ENCODE data around the gene GOT1.

Gene GOT1

DNA sequence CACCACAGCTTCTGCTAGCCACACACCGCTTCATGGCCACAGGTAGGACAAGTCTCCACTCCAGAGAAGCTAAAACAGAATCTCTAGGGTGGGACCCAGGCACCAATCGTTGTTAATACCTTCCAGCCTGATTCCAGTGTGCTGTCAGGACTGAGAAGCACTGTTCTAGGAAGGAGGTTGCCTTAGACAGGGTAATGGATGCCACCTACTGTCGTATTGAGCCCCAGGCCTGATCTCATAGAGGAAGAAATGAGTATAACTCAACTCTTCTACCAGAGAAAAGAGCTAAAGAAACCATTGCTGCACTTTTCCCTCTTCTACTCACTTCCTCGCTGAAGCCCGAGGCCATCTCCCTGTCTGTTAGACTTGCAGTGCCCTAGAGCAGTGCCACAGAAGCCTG is 69.5 kb downstream of the GOT1 start:
- no peak overlapping the region for H3K9ac ChIP-seq (ENCODE audit: low read length)
- H3K79me1 ChIP-seq (ENCODE audit: low read length), result no peaks in the 10 kb centered on the region
- H3K27me3 ChIP-seq (ENCODE audit: insufficient read depth, low read length), result no peaks in the 10 kb centered on the region
- no peak overlapping the region for H3K4ac ChIP-seq (ENCODE audit: low read depth, low read length)
- H3K79me2 ChIP-seq (ENCODE audit: control insufficient read depth, insufficient read depth, low read length, poor library complexity), result no peaks in the 10 kb centered on the region
- H3K4me1 ChIP-seq (ENCODE audit: control insufficient read depth in 1 of 2, insufficient read depth in 2 of 2, low read length in 2 of 2), result no peaks in the 10 kb centered on the region
- H3K23ac ChIP-seq (ENCODE audit: low read length), result no peak overlapping the region
- no peak overlapping the region for H2BK120ac ChIP-seq (ENCODE audit: insufficient read depth, low read length, poor library complexity)
- no peak overlapping the region for H3K18ac ChIP-seq (ENCODE audit: low read length)
- no peak overlapping the region for H3K4me3 ChIP-seq (ENCODE audit: low read depth, low read length)
- no peak for DNase-seq
- no peak overlapping the region for H3K27ac ChIP-seq (ENCODE audit: low read depth, low read length)
- no peaks in the 10 kb centered on the region for H3K9me3 ChIP-seq (ENCODE audit: insufficient read depth, low read depth, low read length)
- no peak overlapping the region for H3K14ac ChIP-seq (ENCODE audit: low read length)
- H4K91ac ChIP-seq (ENCODE audit: low read depth, low read length), result no peak overlapping the region
- H2AFZ ChIP-seq (ENCODE audit: insufficient read depth, low read length, poor library complexity), result no peak overlapping the region
- no peak overlapping the region for H2AK5ac ChIP-seq (ENCODE audit: low read length)
- H2BK12ac ChIP-seq (ENCODE audit: low read length), result no peak overlapping the region
- no peak overlapping the region for H4K12ac ChIP-seq (ENCODE audit: low read depth, low read length)
- no peaks in the 10 kb centered on the region for H3K36me3 ChIP-seq (ENCODE audit: control insufficient read depth in 1 of 2, insufficient read depth in 2 of 2, low read length in 2 of 2)
- no peak overlapping the region for H4K8ac ChIP-seq (ENCODE audit: low read depth, low read length)
- H2BK5ac ChIP-seq (ENCODE audit: low read depth, low read length, poor library complexity), result no peak overlapping the region
- no peak overlapping the region for H3K4me2 ChIP-seq (ENCODE audit: low read length)
- WGBS (ENCODE audit: extremely low coverage, insufficient coverage, insufficient read length), result no CpG with 5 or more reads among the region's 5 CpGs

DNA sequence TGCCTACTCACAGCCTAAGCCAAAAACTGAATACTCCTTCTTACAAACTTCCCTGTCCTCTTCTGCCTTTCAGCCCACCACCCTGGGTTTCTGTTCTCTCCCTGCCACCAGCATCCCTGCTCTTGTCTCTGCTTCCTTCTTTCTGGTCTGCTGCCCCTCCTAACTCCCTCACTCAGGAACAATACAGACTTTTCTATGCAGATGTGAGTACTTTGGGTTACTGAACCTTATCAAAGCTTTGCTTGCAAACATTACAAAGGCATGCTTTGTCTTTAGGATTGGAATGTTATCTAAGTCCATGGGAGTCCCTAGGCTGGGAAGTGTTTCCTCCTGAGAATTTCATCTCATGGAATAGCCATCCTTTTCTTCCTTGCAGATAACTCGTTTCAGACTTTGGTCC is 72.3 kb downstream of the GOT1 start:
- H3K4ac ChIP-seq (ENCODE audit: low read depth, low read length), result no peak overlapping the region
- no peaks in the 10 kb centered on the region for H3K79me1 ChIP-seq (ENCODE audit: low read length)
- H4K8ac ChIP-seq (ENCODE audit: low read depth, low read length), result no peak overlapping the region
- no peak overlapping the region for H2BK12ac ChIP-seq (ENCODE audit: low read length)
- WGBS (ENCODE audit: extremely low coverage, insufficient coverage, insufficient read length), result no CpG with 5 or more reads among the region's 1 CpG
- H3K9me3 ChIP-seq (ENCODE audit: insufficient read depth, low read depth, low read length), result no peaks in the 10 kb centered on the region
- no peak overlapping the region for H2BK5ac ChIP-seq (ENCODE audit: low read depth, low read length, poor library complexity)
- no peaks in the 10 kb centered on the region for H3K27me3 ChIP-seq (ENCODE audit: insufficient read depth, low read length)
- H3K4me1 ChIP-seq (ENCODE audit: control insufficient read depth in 1 of 2, insufficient read depth in 2 of 2, low read length in 2 of 2), result no peaks in the 10 kb centered on the region
- no peak for DNase-seq
- H2BK120ac ChIP-seq (ENCODE audit: insufficient read depth, low read length, poor library complexity), result no peak overlapping the region
- H3K79me2 ChIP-seq (ENCODE audit: control insufficient read depth, insufficient read depth, low read length, poor library complexity), result no peaks in the 10 kb centered on the region
- no peak overlapping the region for H3K4me3 ChIP-seq (ENCODE audit: low read depth, low read length)
- no peak overlapping the region for H3K14ac ChIP-seq (ENCODE audit: low read length)
- H3K23ac ChIP-seq (ENCODE audit: low read length), result no peak overlapping the region
- no peak overlapping the region for H3K9ac ChIP-seq (ENCODE audit: low read length)
- H3K4me2 ChIP-seq (ENCODE audit: low read length), result no peak overlapping the region
- H2AFZ ChIP-seq (ENCODE audit: insufficient read depth, low read length, poor library complexity), result no peak overlapping the region
- H4K12ac ChIP-seq (ENCODE audit: low read depth, low read length), result no peak overlapping the region
- H3K27ac ChIP-seq (ENCODE audit: low read depth, low read length), result no peak overlapping the region
- H4K91ac ChIP-seq (ENCODE audit: low read depth, low read length), result no peak overlapping the region
- H2AK5ac ChIP-seq (ENCODE audit: low read length), result no peak overlapping the region
- H3K18ac ChIP-seq (ENCODE audit: low read length), result no peak overlapping the region
- H3K36me3 ChIP-seq (ENCODE audit: control insufficient read depth in 1 of 2, insufficient read depth in 2 of 2, low read length in 2 of 2), result no peaks in the 10 kb centered on the region

DNA sequence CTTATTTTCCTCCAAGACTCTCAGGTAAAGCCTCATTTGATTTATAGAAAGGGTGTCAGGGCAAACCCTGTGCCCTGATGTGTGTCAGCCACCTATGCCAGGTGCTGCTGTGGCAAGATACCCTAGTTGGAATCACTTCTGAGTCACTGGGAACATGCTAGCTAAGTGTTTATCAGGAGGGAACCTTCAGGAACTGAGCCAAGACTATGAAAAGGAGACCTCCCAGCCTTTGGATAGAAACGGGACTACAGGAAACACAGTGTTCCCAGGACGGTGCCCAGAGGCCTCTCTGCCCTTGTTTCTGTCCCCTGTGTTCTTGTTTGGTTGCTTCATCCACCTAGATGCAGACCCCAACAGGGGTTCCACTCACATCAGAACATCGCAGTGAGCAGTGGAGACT is 72.7 kb downstream of the GOT1 start:
- H3K18ac ChIP-seq (ENCODE audit: low read length), result no peak overlapping the region
- no peaks in the 10 kb centered on the region for H3K79me1 ChIP-seq (ENCODE audit: low read length)
- no CpG with 5 or more reads among the region's 3 CpGs for WGBS (ENCODE audit: extremely low coverage, insufficient coverage, insufficient read length)
- H4K12ac ChIP-seq (ENCODE audit: low read depth, low read length), result no peak overlapping the region
- no peaks in the 10 kb centered on the region for H3K4me1 ChIP-seq (ENCODE audit: control insufficient read depth in 1 of 2, insufficient read depth in 2 of 2, low read length in 2 of 2)
- no peak overlapping the region for H2AK5ac ChIP-seq (ENCODE audit: low read length)
- H3K4ac ChIP-seq (ENCODE audit: low read depth, low read length), result no peak overlapping the region
- H3K27me3 ChIP-seq (ENCODE audit: insufficient read depth, low read length), result no peaks in the 10 kb centered on the region
- no peak overlapping the region for H3K4me3 ChIP-seq (ENCODE audit: low read depth, low read length)
- no peak overlapping the region for H4K8ac ChIP-seq (ENCODE audit: low read depth, low read length)
- no peaks in the 10 kb centered on the region for H3K79me2 ChIP-seq (ENCODE audit: control insufficient read depth, insufficient read depth, low read length, poor library complexity)
- no peak overlapping the region for H4K91ac ChIP-seq (ENCODE audit: low read depth, low read length)
- no peak overlapping the region for H2AFZ ChIP-seq (ENCODE audit: insufficient read depth, low read length, poor library complexity)
- no peak overlapping the region for H3K4me2 ChIP-seq (ENCODE audit: low read length)
- H2BK120ac ChIP-seq (ENCODE audit: insufficient read depth, low read length, poor library complexity), result no peak overlapping the region
- H2BK12ac ChIP-seq (ENCODE audit: low read length), result no peak overlapping the region
- no peak overlapping the region for H3K27ac ChIP-seq (ENCODE audit: low read depth, low read length)
- no peaks in the 10 kb centered on the region for H3K9me3 ChIP-seq (ENCODE audit: insufficient read depth, low read depth, low read length)
- H2BK5ac ChIP-seq (ENCODE audit: low read depth, low read length, poor library complexity), result no peak overlapping the region
- no peak for DNase-seq
- H3K14ac ChIP-seq (ENCODE audit: low read length), result no peak overlapping the region
- no peak overlapping the region for H3K23ac ChIP-seq (ENCODE audit: low read length)
- H3K9ac ChIP-seq (ENCODE audit: low read length), result no peak overlapping the region
- no peaks in the 10 kb centered on the region for H3K36me3 ChIP-seq (ENCODE audit: control insufficient read depth in 1 of 2, insufficient read depth in 2 of 2, low read length in 2 of 2)

DNA sequence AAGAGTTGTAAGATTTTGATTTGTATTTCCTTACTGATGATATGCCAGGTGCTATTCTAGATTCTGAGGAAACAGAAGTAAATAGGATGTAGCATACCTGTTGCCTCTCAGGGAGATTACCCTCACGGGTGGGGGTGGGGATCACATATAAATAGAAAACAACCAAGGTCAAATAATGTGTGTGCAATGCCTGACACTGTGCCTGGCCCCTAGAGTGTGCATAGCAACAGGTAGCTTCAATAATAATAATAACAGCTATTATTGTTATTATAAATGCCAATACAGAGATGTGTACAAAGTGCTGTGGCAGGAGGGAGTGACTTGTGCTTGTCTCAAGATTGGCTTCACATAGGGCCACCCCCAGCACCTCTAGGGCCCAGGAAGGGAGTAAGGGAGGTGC is 77.2 kb downstream of the GOT1 start:
- Histone ChIP-seq H3K14ac (ENCODE audit: low read length) (no peak overlapping the region), H4K91ac (ENCODE audit: low read depth, low read length) (no peak overlapping the region), H3K9me3 (ENCODE audit: insufficient read depth, low read depth, low read length) (no peaks in the 10 kb centered on the region), H3K79me2 (ENCODE audit: control insufficient read depth, insufficient read depth, low read length, poor library complexity) (no peaks in the 10 kb centered on the region), H3K9ac (ENCODE audit: low read length) (no peak overlapping the region), H3K4me3 (ENCODE audit: low read depth, low read length) (no peak overlapping the region), H3K23ac (ENCODE audit: low read length) (no peak overlapping the region), H3K27ac (ENCODE audit: low read depth, low read length) (no peak overlapping the region), H2BK120ac (ENCODE audit: insufficient read depth, low read length, poor library complexity) (no peak overlapping the region), H3K4me1 (ENCODE audit: control insufficient read depth in 1 of 2, insufficient read depth in 2 of 2, low read length in 2 of 2) (no peaks in the 10 kb centered on the region), H4K12ac (ENCODE audit: low read depth, low read length) (no peak overlapping the region), H3K36me3 (ENCODE audit: control insufficient read depth in 1 of 2, insufficient read depth in 2 of 2, low read length in 2 of 2) (no peaks in the 10 kb centered on the region), H3K4ac (ENCODE audit: low read depth, low read length) (no peak overlapping the region), H4K8ac (ENCODE audit: low read depth, low read length) (no peak overlapping the region), H2AFZ (ENCODE audit: insufficient read depth, low read length, poor library complexity) (no peak overlapping the region), H3K18ac (ENCODE audit: low read length) (no peak overlapping the region), H2BK12ac (ENCODE audit: low read length) (no peak overlapping the region), H2BK5ac (ENCODE audit: low read depth, low read length, poor library complexity) (no peak overlapping the region), H3K4me2 (ENCODE audit: low read length) (no peak overlapping the region), H3K27me3 (ENCODE audit: insufficient read depth, low read length) (no peaks in the 10 kb centered on the region), H2AK5ac (ENCODE audit: low read length) (no peak overlapping the region), H3K79me1 (ENCODE audit: low read length) (no peaks in the 10 kb centered on the region)
- DNase-seq, result no peak
- WGBS (ENCODE audit: extremely low coverage, insufficient coverage, insufficient read length), result no CpG with 5 or more reads among the region's 1 CpG

Measured in trophoblast cell (in vitro differentiated cells and primary cell).